Prostate gland (tissue), 2 donors: ENCODE measurements around the gene CAPZA2. TPM values are rescaled to one million over a fixed set of nuclear protein-coding genes. Genes with fewer than 3 reads are reported as not detected.

Source experiments
- DNase-seq: peaks from one replicate; pipeline ENCODE4 v3.0.0-alpha.2; 2019; ENCODE audit warnings: low spot score
- H3K27ac ChIP-seq, 2 donors: fragments of 200-600 bp; sonication (generic); 2 replicates each; pipeline ENCODE4 v1.5.1; 2017 to 2019
- H3K27me3 ChIP-seq: fragments of 200-600 bp; sonication (generic); replicated peaks from 2 replicates; pipeline ENCODE4 v1.5.1; 2019; ENCODE audit not compliant: insufficient read depth
- H3K36me3 ChIP-seq, 2 donors: fragments of 200-600 bp; sonication (generic); 1 replicate in 1 of 2; 2 replicates in 1 of 2; pipeline versions ENCODE4 v1.5.1 to v1.8.1; 2017 to 2019
- H3K4me1 ChIP-seq: fragments of 200-600 bp; sonication (generic); replicated peaks from 2 replicates; pipeline ENCODE4 v1.5.1; 2019
- H3K4me3 ChIP-seq, 2 donors: fragments of 200-600 bp; sonication (generic); 2 replicates each; pipeline ENCODE4 v1.5.1; 2017 to 2019
- H3K9me3 ChIP-seq: fragments of 200-600 bp; sonication (generic); 2 replicates; pipeline ENCODE4 v1.5.1; 2017
- POLR2A ChIP-seq: fragments of 450-650 bp; IDR thresholded peaks from one replicate; pipeline ENCODE4 v1.6.1; 2016; ENCODE audit warnings: antibody characterized with exemption, mild to moderate bottlenecking
- POLR2AphosphoS5 ChIP-seq: sonication (generic); formaldehyde crosslinking; IDR thresholded peaks from one replicate; pipeline ENCODE4 v1.6.1; 2017; ENCODE audit warnings: antibody characterized with exemption
- WGBS: methylation state at CpG from one replicate; pipeline ENCODE4 v1.1.5; 2018; 5-methylcytosine and 5-hydroxymethylcytosine counted together
- intact Hi-C: fragments of 100-400 bp; cut with DNase I; formaldehyde crosslinking; loops from one replicate; pipeline ENCODE4 v1.14.2; 2022
- total RNA-seq, 2 donors: library from RNA; depleted of rRNA; stranded (reverse); fragments of >200 nt; gene quantifications; one replicate each; pipeline ENCODE4 v1.1.0, GENCODE V29; 2016
- TF ChIP-seq, protein P1 (sequence below), 4 experiments: fragments of 200-600 bp in 2 of 4; fragments of 450-650 bp in 2 of 4; sonication (generic) in 2 of 4; IDR thresholded peaks; 1 replicate in 3 of 4; 2 replicates in 1 of 4; pipeline ENCODE4 v1.5.1; 2016 to 2019; ENCODE audit warnings: antibody characterized with exemption in 4 of 4, mild to moderate bottlenecking in 2 of 4, moderate library complexity in 2 of 4

The CAPZA2 gene
- total RNA-seq, 2 donors from 2014 or later = 76.0 to 80.0 TPM

DNA sequence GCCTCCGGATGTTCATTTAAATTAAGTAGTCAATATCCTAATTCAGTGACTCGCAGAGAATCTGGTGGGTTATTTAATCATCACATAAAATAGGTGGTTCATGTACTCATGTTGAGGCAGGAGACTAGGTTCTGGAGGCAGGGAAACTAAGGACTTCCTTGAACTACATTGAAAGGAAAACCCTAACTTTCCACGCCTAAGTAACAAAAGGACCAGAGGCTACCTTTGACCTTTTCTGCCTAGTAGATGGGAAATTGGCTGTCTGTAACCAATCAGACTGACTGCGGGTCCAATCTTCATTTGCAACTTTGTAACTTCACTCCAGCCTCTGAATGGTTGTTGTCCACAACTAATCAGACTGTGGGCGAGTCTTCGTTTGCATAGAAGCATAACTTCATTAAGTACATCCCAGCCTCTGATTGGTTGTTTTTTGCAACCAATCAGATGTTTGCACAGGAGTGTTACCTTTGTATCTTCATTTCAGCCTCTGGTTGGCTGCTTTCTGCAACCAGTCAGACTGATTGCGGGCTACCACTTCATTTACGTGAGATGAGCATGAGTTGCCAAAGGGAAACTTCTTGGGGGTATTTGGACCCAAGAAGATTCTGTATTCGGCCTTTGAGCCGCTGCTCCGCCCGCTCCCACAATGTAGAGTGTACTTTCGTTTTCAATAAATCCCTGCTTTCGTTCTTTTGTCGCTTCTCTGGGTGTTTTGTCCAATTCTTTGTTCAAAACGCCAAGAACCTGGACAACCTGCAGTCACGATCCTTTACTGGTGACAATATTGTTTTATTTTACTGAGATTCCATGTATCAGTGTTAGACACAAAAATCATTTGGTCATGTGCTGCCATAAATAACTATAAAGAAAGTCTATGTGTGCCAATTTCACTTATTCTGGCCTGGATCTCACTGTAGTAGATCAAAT lies 89.2 kb downstream of the CAPZA2 start:
- TF ChIP-seq POLR2A (no peak), POLR2AphosphoS5 (no peak)
- TF ChIP-seq, protein P1, sequence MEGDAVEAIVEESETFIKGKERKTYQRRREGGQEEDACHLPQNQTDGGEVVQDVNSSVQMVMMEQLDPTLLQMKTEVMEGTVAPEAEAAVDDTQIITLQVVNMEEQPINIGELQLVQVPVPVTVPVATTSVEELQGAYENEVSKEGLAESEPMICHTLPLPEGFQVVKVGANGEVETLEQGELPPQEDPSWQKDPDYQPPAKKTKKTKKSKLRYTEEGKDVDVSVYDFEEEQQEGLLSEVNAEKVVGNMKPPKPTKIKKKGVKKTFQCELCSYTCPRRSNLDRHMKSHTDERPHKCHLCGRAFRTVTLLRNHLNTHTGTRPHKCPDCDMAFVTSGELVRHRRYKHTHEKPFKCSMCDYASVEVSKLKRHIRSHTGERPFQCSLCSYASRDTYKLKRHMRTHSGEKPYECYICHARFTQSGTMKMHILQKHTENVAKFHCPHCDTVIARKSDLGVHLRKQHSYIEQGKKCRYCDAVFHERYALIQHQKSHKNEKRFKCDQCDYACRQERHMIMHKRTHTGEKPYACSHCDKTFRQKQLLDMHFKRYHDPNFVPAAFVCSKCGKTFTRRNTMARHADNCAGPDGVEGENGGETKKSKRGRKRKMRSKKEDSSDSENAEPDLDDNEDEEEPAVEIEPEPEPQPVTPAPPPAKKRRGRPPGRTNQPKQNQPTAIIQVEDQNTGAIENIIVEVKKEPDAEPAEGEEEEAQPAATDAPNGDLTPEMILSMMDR (IDR thresholded peaks at IDR 0.05) = no peak
- DNase-seq = no peak
- peaks cover 4% of the 10 kb centered on the region for H3K4me1 ChIP-seq
- intact Hi-C loops = no loop called here
- H3K4me3 ChIP-seq = no peak overlapping the region
- H3K36me3 ChIP-seq = no peaks in the 10 kb centered on the region
- H3K27ac ChIP-seq = no peak overlapping the region
- H3K27me3 ChIP-seq = no peaks in the 10 kb centered on the region
- no peaks in the 10 kb centered on the region for H3K9me3 ChIP-seq
- WGBS = 94% methylated on average over 17 of the region's 17 CpGs

DNA sequence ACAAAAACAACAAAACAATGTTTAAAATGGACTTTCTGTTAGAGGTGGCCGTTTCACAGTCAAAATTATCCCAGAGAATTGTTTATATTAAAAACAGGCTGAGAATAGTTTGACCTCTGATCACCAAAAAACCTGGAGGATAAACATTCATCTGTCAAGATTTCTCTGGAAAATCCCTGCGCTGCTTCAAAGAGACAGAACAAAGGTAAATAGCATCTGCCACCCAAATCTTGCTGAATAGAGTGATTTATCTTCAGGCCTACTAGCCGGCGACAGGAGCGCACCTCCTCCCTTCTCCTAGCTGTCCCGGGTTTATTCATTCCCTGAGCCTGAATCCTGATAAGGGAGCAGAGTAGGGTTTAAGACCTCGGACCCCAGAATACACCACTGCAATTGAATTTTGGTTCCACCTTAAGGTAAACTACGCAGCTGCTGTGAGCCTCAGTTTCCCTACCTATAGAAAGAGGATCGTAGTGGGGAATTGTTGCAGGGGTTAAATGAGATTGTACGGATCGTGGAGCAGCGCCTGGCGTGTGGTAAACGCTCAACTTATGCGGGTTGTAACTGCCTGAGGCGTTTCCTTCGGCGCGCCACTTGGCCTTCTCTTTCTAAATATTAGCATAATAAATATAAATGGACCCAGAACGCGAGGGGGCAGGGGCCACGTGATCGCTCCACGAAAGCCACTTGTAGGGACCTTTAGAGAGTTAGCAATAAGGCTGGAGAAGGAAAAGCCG lies 90.4 kb downstream of the CAPZA2 start:
- Histone ChIP-seq H3K4me1 (peaks cover 4% of the 10 kb centered on the region), H3K36me3 (no peaks in the 10 kb centered on the region), H3K27ac (peak overlapping the region; percentile 97 to 98), H3K4me3 (peak overlapping the region; percentile 93 to 97), H3K27me3 (no peaks in the 10 kb centered on the region), H3K9me3 (no peaks in the 10 kb centered on the region)
- peak; percentile 9 for DNase-seq
- WGBS = 2% methylated on average over 25 of the region's 25 CpGs
- intact Hi-C loops = no loop called here
- TF ChIP-seq, protein P1 (IDR thresholded peaks at IDR 0.05) = no peak
- TF ChIP-seq POLR2AphosphoS5 = no peak
- TF ChIP-seq POLR2A = no peak

DNA sequence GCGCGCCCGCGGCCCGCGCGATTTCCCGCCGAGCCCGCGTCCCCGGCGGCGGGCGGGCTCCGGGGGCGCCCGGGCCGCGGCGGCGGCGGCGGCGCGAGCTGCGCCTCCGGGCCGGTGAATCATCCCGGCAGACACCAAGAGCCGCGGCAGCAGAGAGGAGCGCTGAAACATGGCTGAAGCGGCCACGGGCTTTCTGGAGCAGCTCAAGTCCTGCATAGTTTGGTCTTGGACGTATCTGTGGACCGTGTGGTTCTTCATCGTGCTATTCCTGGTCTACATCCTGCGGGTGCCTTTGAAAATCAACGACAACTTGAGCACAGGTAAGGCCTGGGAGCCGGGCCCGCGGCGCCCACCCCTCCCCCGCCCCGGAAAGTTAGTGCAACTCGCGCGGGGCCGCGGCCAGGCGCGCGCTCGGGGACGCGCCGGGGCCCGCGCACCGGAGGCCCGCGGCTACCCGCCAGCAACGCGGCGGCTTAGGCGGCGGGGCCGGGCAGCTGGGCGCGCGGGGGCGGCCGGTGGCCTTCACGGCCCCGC lies 91.1 kb downstream of the CAPZA2 start, which contains the start of gene ST7:
Gene ST7, plus strand, starts transcription at position 130 of the 534 bp plus-strand sequence. Its CDS starts 40 bp downstream, at position 170.
- peak within 1 kb of the TSS; percentile 93 to 97 for H3K4me3 ChIP-seq
- no peaks in the 10 kb centered on the region for H3K27me3 ChIP-seq
- under 1% methylated on average over 45 of the region's 77 CpGs for WGBS
- H3K27ac ChIP-seq = peak within 1 kb of the TSS; percentile 97 to 98
- DNase-seq = peak; percentile 53
- intact Hi-C loops = no loop called here
- peaks cover 4% of the 10 kb centered on the region for H3K4me1 ChIP-seq
- no peak for TF ChIP-seq POLR2AphosphoS5
- TF ChIP-seq, protein P1 (IDR thresholded peaks at IDR 0.05) = no peak
- no peak for TF ChIP-seq POLR2A
- no peaks in the 10 kb centered on the region for H3K36me3 ChIP-seq
- no peaks in the 10 kb centered on the region for H3K9me3 ChIP-seq

DNA sequence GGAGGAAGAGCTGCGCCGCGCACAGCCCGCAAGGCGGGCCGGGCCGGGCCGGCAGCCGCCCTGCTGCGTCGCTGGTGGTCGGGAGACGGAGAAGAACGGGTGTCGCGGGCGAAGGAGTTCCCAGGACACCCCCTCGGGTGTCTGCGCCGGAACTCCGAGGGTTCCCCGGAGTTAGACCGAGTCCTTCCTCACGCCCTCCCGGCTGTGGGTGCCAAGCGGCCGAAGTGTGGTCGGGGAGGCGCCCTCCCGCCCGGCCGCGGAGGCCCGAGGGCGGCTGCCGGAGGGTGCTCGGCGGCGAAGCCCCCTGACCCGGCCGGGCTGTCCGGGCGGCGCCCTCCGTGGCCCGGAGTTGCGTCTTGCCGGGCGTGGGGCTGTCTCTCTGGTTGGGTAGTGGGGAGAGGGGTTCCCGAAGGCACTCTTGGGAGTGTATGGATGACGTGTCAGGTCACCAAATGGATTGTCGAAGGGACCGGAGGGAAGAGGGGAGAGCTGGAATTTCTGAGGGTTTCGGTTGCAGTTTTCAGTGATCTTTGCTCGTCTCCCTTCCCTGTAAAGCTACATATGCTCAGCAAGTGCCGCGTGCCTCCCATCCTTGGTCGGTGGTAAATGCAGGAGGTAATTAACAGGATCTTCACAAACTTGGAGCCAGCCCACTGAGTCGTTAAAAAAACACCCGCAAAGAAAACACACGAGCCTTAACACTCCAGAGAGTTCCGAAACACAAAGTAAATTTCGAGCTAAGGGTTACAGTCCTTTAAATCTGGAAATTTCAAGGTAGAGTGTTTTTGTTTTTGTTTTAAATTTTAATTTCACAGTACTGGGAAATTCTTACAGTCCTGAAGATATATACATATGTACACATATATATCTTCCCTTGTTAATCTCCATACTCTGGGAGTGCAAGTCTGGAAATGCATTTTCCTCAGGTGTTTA lies 91.8 kb downstream of the CAPZA2 start:
- intact Hi-C loops = no loop called here
- peaks cover 4% of the 10 kb centered on the region for H3K4me1 ChIP-seq
- peak; percentile 52 for DNase-seq

More for the DNA sequence above, 91.8 kb downstream of the CAPZA2 start:
- WGBS = under 1% methylated on average over 43 of the region's 63 CpGs
- TF ChIP-seq, protein P1 (IDR thresholded peaks at IDR 0.05) = no peak
- TF ChIP-seq POLR2AphosphoS5 (peak; percentile 31), POLR2A (peak; percentile 37)
- H3K27ac ChIP-seq = peak overlapping the region; percentile 97 to 98
- H3K27me3 ChIP-seq = no peaks in the 10 kb centered on the region
- H3K36me3 ChIP-seq = no peaks in the 10 kb centered on the region
- peak overlapping the region; percentile 93 to 97 for H3K4me3 ChIP-seq
- H3K9me3 ChIP-seq = no peaks in the 10 kb centered on the region
